HG03135 (cell line): ENCODE measurements around the gene CNGA4.
"Not testable (repeated sequence)": the region's sequence is repeated elsewhere in the genome, so short reads cannot be mapped to it uniquely, and the experiment has no call there.

Experiments
- ATAC-seq: cut with Tn5 transposase; IDR thresholded peaks from one replicate; pipeline ENCODE4 v1.9.1; 2021; ENCODE audit warnings: mild to moderate bottlenecking, moderate library complexity; ENCODE audit not compliant: unreplicated experiment

Gene CNGA4

DNA sequence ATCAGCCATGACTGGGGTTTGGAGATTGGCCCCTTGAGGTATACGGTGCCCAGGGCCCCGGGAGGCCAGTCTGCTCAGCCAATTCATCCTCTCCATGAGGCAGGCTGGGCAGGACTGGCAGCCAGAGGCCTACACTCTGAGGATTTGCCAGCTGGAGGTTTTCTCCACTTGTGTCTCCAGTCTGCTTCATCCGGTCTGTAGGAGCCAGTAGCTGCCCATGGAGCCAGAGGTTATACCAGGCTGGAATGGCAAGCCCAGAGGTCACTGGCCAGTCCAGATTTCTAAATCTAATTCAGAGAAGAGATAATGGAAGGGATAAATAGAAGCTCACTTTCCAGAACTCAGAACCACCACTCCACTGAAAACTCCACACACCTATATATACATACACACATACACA lies 14.5 kb upstream of the CNGA4 start:
- no peak for ATAC-seq

DNA sequence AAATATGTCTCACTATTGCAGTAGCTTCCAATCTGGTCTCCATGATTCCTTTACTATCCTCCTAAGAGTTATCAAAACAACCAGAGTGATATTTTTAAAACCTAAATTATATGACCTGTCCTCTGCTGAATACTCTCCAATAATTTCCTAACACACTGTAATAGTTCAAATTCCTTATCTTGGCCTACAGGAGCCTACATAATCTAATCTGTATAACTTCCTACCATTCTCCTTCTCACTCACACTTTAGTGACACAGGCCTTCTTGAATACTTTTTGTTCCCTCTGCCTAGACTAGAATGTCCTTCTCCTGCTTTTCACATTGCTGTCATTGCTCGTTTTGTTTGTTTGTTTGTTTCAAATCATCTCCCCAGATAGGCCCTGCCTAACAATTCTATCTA lies 13.9 kb upstream of the CNGA4 start:
- ATAC-seq = no peak

DNA sequence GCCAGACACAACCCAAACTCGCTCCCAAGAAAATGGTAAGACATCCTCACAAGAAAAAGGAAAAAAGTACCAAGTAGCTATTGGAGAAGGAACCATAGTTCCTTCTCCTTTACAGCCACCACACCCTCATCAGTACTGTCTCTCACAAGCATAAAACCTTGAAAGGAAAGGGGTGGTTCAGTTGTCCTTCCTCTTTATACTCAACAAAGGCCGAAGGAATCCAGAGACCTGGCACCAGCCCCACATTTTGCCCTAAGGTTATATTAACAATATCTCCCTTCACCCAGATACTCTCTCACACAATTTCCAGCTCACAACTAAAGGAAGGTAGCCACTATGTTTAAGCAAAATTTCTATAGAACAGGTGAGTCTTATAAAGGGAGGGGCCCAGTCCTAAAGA lies 13.0 kb upstream of the CNGA4 start:
- ATAC-seq = no peak

DNA sequence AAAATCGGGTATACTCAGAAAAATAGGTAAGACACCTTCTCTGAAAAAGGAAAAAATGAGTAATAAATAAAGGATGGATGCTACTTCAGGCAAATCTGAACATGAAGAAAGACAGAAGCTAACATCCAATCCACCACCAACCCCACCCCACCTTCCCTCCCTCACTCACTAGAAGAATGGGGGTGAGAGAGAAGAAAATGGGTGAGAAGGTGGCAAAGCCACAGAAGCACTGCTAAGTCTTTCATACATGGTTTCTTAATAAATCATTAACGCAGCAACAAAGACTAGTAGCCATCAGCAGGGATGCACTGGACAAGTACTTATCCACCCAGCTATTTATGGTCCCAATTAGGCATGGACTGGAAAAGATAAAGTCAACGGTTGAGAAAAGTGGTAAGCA lies 10.4 kb upstream of the CNGA4 start:
- ATAC-seq = no peak

DNA sequence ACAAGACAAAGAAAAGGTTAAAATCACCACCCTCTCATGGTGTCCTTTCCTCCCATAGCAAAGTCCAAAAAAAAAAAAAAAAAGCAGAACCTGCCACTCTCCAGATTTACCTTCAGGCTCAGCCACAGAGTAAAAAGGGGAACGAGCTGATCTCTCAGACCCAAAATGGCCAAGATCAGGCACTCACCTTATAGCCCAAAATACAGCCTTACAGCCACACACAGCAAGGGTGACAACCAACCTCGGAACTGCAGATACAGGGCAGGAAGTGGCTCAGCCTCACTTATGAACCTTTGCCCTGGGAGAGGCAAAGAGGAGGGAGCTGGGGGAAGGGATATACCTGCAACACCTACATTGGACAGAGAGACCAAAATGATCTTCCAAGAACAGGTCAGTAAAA lies 9.0 kb upstream of the CNGA4 start:
- no peak for ATAC-seq

DNA sequence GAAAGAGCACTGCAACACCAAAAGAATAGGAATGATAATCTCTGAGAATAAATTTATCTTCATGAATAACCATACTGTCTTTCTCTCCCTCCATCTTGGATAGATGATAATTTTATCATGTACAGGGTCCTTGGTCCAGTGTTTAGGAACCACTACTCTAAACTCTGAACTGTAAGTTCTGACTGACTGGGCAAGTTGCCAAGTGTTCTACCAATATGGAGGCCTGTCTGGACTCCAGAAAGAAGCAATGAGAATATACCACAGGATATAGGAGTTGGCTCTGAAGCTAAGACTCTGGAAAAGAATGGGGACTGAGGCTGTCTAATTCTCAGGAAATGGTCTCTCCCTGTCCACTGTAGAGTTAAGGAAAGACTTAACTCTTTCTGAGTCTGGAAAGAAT lies 6.0 kb upstream of the CNGA4 start:
- no peak for ATAC-seq

DNA sequence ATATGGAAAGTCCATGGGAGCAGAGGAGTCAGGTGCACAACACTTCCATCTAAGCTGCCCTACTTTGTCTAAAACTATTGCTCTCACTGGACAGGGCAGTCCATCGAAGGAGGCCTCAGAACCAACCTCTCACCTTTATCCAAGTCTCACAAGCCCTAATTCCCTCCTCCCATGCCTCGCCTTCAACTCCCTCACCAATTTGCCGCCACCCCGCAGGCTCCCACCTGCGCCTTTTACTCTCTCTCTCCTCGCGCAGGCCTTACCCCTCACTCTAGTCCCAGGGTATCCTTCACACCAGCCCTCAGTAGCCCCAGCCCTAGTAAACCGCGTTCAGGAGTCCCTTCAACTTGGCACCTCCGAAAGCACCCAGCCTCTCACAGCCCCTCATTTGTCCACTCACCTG lies 4.9 kb upstream of the CNGA4 start:
- ATAC-seq = no peak

DNA sequence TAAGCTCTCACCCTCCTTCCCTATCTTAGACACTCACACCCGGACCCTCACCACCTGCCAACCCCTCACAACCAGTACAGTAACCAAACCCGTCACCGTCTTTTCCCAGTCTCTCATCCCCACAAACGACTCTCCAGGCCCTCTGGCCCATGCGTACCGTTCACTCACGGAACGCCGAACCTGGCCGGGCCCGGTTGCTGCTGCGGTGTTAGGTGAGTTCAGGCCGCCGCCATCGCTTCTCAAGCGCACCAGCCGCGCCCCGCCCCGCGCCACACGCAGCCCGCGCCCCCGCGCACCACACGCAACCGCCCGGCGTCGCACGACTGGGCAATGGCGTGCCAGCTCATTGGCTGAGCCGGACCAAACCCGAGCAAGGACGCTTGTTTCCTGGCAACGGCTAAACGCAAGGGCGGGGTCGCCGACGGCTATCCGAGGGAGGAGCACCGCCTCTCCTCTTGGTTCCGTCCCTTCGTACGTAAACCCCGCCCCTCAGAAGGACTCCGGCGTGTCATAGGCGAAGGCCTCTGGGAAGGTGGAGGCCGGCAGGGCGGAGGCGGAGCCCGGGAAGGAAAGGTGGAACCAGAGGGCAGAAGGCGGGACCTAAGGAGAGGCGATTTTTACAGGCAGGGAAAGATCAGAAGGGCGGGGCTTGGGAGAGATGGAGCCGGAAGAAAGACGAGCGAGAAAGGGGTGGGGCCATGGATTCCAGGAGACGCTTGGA lies 4.3 kb upstream of the CNGA4 start, which contains the start of gene FHIP1B:
Gene FHIP1B, minus strand, starts transcription at position 250 of the 721 bp plus-strand sequence. CDS start 10,120 bp downstream, outside the sequence.
- peak; percentile 96 for ATAC-seq

DNA sequence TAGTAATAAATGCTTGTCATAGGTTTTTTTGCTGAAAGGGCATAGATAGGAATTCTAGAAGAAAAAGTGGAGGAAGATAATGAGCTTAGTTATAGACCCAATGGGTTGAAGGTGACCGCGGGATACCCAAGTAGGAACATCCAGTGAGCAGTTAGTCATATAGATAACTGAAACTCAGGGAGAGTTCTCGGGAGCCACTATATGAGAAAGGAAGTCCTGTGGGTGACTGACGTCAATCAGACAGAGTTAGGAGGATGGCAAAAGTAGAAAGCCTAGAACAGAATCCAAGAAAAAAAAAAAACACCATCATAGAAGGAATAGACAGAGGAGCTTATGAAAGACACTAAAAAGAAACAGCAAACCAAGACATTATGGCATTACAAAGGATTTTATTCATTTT lies 1.6 kb upstream of the CNGA4 start:
- ATAC-seq = no peak

DNA sequence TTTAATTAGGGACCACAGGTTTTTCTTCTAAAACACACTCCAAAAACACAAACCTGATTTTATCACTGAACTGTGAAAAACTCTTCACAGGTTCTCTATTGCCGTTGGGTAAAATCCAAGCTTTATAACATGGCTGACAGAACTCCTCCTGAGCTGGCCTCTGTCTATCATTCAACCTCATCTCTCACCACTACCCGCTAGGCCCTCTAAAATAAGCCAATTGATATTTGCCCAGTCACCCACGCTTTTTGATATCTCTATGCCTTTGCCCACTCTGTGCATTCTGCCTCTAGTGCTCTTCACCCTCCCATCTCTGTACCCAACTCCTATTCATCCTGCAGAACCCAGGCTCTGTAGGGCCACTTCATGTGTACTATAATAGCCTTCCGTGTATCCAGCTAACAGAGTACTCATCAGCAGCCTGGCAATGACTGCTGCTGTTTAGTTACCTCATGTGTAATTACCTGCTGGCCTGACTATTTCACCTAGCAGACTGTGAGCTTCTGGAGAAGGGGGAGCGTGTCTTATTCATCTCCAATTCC lies 1.1 kb upstream of the CNGA4 start:
- no peak for ATAC-seq

DNA sequence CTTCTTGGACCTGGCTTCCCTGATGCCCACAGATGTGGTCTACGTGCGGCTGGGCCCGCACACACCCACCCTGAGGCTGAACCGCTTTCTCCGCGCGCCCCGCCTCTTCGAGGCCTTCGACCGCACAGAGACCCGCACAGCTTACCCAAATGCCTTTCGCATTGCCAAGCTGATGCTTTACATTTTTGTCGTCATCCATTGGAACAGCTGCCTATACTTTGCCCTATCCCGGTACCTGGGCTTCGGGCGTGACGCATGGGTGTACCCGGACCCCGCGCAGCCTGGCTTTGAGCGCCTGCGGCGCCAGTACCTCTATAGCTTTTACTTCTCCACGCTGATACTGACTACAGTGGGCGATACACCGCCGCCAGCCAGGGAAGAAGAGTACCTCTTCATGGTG lies 1.2 kb downstream of the CNGA4 start:
- no peak for ATAC-seq

DNA sequence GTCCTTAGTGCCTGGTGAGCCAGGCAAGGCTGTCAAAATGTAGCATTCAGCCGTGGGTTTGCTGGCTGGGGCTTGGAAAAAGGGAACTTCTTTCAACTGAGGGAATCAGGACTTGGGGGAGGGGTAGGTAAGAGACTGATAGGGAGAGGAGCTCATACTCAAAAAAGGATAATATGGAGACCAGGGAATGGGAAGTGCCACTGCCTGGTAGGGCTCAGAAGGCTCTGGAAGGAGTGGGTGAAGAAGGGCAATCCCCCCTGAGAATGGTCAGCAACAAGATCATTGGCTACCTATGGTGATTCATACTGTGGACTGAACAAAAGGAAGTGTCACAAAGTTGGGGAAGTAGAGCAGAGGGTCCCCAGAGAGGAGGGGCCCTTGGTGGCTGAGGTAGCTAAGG lies 1.9 kb downstream of the CNGA4 start:
- no peak for ATAC-seq

DNA sequence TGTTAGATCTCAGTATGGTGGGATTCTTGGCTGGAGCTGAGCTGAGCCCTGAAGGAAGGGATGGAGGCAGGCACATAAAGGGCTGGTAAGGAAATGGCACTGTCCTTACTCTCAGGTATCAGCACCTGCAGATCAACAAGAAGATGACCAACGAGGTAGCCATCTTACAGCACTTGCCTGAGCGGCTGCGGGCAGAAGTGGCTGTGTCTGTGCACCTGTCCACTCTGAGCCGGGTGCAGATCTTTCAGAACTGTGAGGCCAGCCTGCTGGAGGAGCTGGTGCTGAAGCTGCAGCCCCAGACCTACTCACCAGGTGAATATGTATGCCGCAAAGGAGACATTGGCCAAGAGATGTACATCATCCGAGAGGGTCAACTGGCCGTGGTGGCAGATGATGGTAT lies 2.4 kb downstream of the CNGA4 start:
- no peak for ATAC-seq

DNA sequence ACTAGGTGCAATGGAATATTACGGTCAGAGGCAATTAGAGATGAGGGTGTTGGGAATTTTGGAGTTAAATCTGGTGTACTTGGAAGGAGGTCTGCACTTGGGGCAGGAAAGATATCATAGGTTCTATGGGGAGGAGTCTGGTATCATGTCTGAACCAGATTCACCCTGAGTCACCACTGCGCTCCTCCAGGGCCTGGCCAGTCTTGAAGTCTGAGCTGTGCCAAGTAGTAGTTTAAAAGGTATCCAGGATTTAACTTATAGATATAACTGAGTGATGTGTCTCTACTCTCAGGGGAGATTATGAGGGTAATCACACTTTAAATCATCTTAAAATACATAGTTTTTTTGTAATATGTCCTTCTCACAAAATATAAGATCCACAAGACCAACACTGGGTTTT lies 6.6 kb downstream of the CNGA4 start:
- no peak for ATAC-seq

DNA sequence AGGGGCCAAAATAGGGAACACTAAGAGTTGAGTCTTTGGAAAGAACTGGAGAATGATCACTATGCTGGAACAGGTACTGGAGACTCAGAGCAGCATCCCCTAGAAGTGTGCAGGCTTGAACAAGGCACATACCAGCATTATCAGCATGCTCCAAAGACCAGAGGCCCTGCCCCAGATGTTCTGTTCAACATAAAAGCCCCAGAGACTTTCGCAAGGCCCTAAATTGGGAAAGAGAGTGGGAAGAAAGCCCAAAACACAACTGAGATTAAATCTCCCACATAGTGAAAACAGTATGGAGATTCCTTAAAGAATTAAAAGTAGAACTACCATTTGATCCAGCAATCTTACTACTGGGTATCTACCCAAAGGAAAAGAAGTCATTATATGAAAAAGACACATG lies 9.4 kb downstream of the CNGA4 start:
- no peak for ATAC-seq

DNA sequence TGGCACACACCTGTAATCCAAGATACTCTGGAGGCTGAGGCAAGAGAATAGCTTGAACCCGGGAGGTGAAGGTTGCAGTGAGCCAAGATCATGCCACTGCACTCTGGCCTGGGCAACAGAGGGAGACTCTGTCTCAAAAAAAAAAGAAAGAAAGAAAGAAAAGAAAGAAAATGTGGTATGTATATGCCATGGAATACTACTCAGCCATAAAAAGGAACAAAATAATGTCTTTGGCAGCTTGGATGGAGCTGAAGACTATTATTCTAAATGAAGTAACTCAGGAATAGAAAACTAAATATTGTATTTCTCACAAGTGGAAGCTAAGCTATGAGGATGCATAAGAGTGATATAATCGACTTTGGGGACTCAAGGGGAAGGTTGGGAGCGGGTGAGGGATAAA lies 10.0 kb downstream of the CNGA4 start:
- not testable (repeated sequence) for ATAC-seq

DNA sequence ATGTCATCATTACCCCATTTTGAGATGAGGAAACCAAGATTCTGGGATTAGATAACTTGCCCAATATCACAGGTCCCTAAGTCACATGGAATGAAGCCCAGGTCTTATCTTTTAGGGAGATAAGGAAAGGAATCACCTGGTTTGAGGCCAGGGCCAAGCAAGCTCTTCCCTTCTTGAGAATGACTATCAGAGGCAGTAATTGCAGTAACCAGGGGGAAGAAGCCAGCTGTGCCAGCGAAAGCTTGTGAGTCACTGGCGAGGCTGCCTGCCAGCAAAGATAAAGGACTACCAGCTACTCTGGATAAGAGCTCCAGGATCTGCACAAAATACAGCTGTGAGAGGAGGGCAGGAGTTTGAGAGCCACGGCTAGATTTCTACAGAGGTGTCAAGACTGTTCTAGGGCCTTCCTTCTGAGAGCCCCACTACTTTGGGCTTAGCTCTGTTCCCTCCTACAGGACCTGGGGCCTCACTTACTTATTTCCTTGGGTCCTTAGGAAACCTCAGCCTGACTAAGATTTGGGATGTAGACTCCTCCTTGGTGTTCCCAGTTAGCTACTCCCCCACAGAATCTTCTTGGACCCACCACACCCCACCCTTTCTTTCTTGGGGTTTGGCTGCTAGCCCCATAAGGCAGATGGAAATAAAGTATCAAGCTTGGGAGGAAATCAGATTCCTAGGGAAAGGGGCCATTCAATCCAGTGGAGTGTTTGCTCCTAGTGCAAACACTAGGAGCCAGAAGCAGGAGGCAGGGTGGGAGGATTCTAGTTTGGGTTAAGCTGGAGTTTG lies 11.1 kb downstream of the CNGA4 start:
- ATAC-seq = no peak

DNA sequence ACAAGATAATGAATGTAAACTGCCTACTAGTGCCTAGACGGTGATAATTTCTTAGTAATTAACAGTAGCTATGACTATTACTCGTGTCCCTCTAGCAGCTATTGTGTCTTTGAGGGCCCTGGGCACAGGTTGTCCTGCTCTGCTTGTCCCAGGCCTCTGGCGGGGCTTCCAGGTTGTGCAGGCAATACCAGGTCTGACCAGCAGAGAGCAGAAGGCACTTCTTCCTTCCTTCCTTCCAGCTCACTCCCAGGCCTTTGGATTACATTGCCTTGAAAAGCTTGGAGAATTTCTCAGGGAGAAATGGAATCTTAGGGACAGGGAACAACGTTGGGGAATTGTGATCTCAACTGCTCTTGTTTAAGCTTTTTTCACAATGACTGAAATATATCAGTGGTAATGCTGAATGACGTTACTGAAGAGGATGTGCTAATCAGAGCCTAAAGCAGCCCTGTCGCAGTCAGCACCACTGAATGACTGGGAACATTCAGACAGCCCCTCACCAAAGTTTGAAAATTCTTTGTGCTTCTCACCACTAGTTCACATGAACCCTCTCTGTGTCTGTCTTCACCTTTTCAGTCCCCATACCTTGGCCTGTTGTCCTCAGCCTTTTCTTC lies 12.3 kb downstream of the CNGA4 start:
- ATAC-seq = peak; percentile 66

DNA sequence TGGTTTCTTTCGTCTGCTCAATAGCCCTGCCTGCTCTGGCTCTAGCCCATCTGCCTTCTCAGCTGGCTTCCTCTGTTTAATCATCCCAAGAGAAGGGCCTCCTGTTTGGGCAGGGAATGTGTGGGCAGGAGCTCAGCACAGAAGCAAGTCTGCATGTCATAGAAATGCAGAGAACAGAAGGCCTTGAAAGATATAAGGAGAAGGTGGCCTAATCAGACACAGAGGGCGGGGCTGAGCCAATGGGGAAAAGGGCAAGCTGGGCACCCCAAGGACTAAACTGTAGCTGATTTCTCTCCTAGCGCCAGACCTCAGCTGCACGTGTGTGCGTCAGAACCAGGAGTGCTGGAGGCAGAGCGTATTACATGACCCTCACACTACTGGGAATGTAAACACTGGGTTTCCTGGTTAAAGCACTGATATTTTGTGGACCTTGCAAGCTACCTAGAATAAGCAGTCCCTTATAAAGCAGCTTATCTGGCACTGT lies 13.1 kb downstream of the CNGA4 start:
- no peak for ATAC-seq

DNA sequence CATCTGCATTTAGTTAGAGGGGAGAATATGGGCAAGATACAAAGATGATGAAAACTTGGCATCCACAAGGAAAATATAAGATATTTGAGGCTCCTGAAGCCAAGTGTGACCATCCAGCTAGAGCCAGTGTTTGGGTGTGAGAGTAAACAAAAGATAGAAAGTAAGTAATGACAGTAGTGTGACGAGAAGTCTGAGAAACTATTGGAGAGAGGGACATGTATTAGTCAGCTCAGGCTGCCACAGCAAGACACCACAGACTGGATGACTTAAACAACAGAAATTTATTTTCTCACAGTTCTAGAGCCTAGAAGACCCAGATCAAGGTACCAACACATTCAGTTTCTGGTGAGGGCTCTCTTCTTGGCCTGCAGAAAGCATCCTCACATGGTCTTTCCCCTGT lies 14.3 kb downstream of the CNGA4 start:
- ATAC-seq = peak; percentile 54

DNA sequence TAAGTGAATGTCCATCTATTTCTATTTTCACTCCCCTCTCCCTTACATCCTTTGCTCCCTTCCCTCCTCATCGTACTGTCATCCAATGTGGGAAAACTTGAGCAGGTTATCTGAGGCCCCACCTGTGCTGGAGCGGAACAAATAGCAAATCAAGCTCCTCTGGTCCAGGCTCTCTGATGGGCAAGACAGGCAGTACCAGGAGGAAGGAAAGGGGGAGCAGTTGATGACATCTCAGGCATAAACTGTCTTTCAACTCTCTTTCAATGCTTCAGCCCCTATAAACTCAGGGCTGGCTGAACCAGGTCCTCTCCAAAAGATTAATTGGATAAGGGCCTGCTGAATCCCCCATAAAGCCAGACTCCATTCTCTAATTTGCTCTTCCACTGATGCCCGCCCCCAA lies 19.3 kb downstream of the CNGA4 start:
- no peak for ATAC-seq
